Measurements from ENCODE around the gene PRR14. TPM values are rescaled to one million over a fixed set of nuclear protein-coding genes. Genes with fewer than 3 reads are reported as not detected.

PRR14 gene
- total and polyA plus RNA-seq, 2 of the 8 experiments (the other 6 are each of a cell fraction or from before 2014, with no cell fraction given), result 3.6 to 16.1 TPM

- peaks cover 0 to 8% (median 1%) of the 10 kb centered on the region in 4 experiments; a peak in 3 of 7 replicates for H3K27me3 ChIP-seq (replicated peaks in 1 of 4; ENCODE audit: control insufficient read depth in 3 of 4, extremely low read depth in 1 of 4, insufficient read depth in 3 of 4, low read length in 3 of 4)
- no peak for FAIRE-seq
These were observed 5.0 kb upstream of the PRR14 start for GRCh38 chr16:30645727-30646126.

More at GRCh38 chr16:30645727-30646126, 5.0 kb upstream of the PRR14 start:
- H3K9me3 ChIP-seq (ENCODE audit: insufficient read depth in 2 of 2, low read depth in 1 of 2, low read length in 1 of 2), result no peaks in the 10 kb centered on the region
- H3K4ac ChIP-seq (replicated peaks; ENCODE audit: insufficient read length, low read depth, low read length), result no peak overlapping the region
- H3K4me2 ChIP-seq (ENCODE audit: insufficient read depth in 1 of 2, low read depth in 2 of 2, low read length in 2 of 2), result no peak overlapping the region
- WGBS, 2 experiments (ENCODE audit: extremely low coverage in 1 of 2, insufficient coverage in 1 of 2, insufficient read length in 1 of 2, insufficient replicate concordance in 2 of 2, low coverage in 1 of 2, low lambda C conversion rate in 2 of 2, missing lambda C conversion rate in 1 of 2), result 72% methylated on average over 6 of the region's 6 CpGs; no CpG with 5 or more reads in 1 of the 2 experiments
- H2BK20ac ChIP-seq (ENCODE audit: low read length), result no peak overlapping the region
- ChIA-PET POLR2A (ENCODE audit: partially characterized antibody) (interaction anchor here (0.6 to 1.8 kb wide), 4 partner anchors 10 to 111 kb away, joined by 3 to 5 read pairs (median 3); partner anchors contain the start of gene ZNF747), CTCF (ENCODE audit: partially characterized antibody) (interaction anchor here (0.6 to 2.4 kb wide), 3 partner anchors 9 to 31 kb away, joined by 4 to 12 read pairs (median 6); no protein-coding TSS in a partner anchor)
- H3K56ac ChIP-seq (replicated peaks; ENCODE audit: insufficient read length, low read depth, low read length), result no peak overlapping the region
- H3K23me2 ChIP-seq (ENCODE audit: low read depth, low read length), result no peaks in the 10 kb centered on the region; the same call in 1 of the 2 replicates
- H3K9ac ChIP-seq (replicated peaks in 1 of 4; ENCODE audit: extremely low read depth in 1 of 4, low read depth in 3 of 4, low read length in 3 of 4), result no peak overlapping the region
- no peak overlapping the region for H2BK5ac ChIP-seq (ENCODE audit: low read depth, low read length)
- no peak for TF ChIP-seq CTBP2 (IDR thresholded peaks at IDR 0.05; ENCODE audit: borderline replicate concordance, insufficient read depth, insufficient read length, low read length)
- peak; percentile 59; the same call in 1 of the 2 replicates for TF ChIP-seq SRF (IDR thresholded peaks at IDR 0.05; ENCODE audit: low read depth, low read length)
- H3K79me1 ChIP-seq (ENCODE audit: low read depth, low read length), result no peaks in the 10 kb centered on the region
- no peaks in the 10 kb centered on the region for H3K36me3 ChIP-seq (ENCODE audit: control insufficient read depth in 2 of 4, insufficient read depth in 4 of 4, low read length in 3 of 4)
- no peak overlapping the region for H2BK15ac ChIP-seq (ENCODE audit: low read length)
- no peaks in the 10 kb centered on the region for H4K20me1 ChIP-seq (replicated peaks in 1 of 2; ENCODE audit: control insufficient read depth in 1 of 2, insufficient read depth in 2 of 2, low read length in 2 of 2)
- H3K14ac ChIP-seq (ENCODE audit: insufficient read length), result no peak overlapping the region
- H2AFZ ChIP-seq (ENCODE audit: low read length), result no peak overlapping the region
- no peak overlapping the region for H3K18ac ChIP-seq (ENCODE audit: extremely low read depth, low read length)
- no peak overlapping the region for H4K5ac ChIP-seq (ENCODE audit: insufficient read length, low read depth, low read length)
- no peak overlapping the region for H4K91ac ChIP-seq (replicated peaks; ENCODE audit: insufficient read length, low read length)
- no peak overlapping the region for H2AK5ac ChIP-seq (ENCODE audit: low read depth, low read length)
- H4K8ac ChIP-seq (ENCODE audit: extremely low read depth, insufficient read depth, low read length), result no peak overlapping the region
- no peak overlapping the region for H3K4me3 ChIP-seq (ENCODE audit: extremely low read depth in 1 of 4, insufficient read depth in 2 of 4, low read depth in 3 of 4, low read length in 4 of 4)
- peaks cover 0 to 4% (median 0%) of the 10 kb centered on the region in 4 experiments; a peak in 2 of 7 replicates for H3K4me1 ChIP-seq (replicated peaks in 1 of 4; ENCODE audit: control insufficient read depth in 3 of 4, insufficient read depth in 4 of 4, low read length in 3 of 4)
- no peak overlapping the region for H3K23ac ChIP-seq (ENCODE audit: insufficient read length)
- no peaks in the 10 kb centered on the region for H3K79me2 ChIP-seq (ENCODE audit: control insufficient read depth in 1 of 2, insufficient read depth in 2 of 2, low read length in 2 of 2)
- H2BK12ac ChIP-seq (ENCODE audit: low read depth, low read length), result no peak overlapping the region
- H3K27ac ChIP-seq (ENCODE audit: low read depth, low read length), result no peak overlapping the region
- no peak for DNase-seq (ENCODE audit: low read depth in 1 of 2, low spot score in 2 of 2)
- no peak overlapping the region for H2BK120ac ChIP-seq (replicated peaks; ENCODE audit: low read depth, low read length)

Measured in H1 (cell line).